Astrocyte (in vitro differentiated cells and primary cell): ENCODE results near the gene BCL7A.

Experiments used
- EZH2 ChIP-seq: IDR thresholded peaks from 2 replicates; pipeline ENCODE4 v1.6.1; 2012; ENCODE audit warnings: mild to moderate bottlenecking, low read length, inconsistent platforms; ENCODE audit not compliant: insufficient read depth
- TF ChIP-seq, protein P1 (sequence below): IDR thresholded peaks from 2 replicates; pipeline ENCODE4 v1.5.1; 2011; ENCODE audit warnings: low read depth, mild to moderate bottlenecking, inconsistent platforms, low read length, moderate library complexity; ENCODE audit not compliant: insufficient read depth

DNA sequence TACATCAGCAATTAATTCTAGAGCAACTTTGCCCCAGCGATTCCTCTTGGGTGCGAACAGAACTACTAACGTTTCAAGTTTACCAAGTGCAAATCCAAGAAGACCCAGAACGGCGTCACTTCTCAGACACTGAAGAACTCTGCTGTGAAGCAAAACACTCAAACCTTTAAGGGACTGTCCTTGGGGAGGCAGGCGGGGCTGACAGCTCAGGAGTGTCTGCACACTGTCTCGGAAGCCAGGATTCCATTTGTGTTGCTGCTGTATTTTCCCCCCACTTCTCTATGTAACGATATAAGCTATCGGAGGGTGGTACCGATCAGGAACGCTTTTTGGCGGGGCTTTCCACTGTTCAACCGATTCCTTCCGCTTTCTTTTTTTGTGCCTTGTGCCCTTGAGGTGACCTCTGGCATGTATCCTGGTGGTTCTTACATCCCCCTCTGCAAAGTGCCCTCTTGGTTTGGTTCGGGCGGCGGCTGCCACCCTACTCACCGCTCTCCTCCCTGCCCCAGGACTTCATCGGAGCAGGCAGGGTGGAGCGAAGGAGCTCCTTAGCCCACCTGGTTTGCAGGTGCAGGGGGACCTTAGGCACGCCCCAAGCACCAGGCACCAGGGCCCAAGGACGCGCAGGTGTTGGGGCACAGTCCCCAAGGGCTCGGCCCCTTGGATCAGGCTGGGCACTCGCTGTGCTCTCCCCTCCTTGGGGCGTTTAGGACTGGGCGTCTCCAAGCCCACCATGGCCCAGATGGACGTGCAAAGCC lies 37.7 kb downstream of the BCL7A start:
- TF ChIP-seq, protein P1, sequence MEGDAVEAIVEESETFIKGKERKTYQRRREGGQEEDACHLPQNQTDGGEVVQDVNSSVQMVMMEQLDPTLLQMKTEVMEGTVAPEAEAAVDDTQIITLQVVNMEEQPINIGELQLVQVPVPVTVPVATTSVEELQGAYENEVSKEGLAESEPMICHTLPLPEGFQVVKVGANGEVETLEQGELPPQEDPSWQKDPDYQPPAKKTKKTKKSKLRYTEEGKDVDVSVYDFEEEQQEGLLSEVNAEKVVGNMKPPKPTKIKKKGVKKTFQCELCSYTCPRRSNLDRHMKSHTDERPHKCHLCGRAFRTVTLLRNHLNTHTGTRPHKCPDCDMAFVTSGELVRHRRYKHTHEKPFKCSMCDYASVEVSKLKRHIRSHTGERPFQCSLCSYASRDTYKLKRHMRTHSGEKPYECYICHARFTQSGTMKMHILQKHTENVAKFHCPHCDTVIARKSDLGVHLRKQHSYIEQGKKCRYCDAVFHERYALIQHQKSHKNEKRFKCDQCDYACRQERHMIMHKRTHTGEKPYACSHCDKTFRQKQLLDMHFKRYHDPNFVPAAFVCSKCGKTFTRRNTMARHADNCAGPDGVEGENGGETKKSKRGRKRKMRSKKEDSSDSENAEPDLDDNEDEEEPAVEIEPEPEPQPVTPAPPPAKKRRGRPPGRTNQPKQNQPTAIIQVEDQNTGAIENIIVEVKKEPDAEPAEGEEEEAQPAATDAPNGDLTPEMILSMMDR, result no peak
- TF ChIP-seq EZH2, result no peak
